22Rv1 (cell line): Measurements from ENCODE around the gene DLG1.

Experiments
- ZFX ChIP-seq: fragments of 450-650 bp; IDR thresholded peaks from 2 replicates; pipeline ENCODE4 v1.6.1; 2017; ENCODE audit warnings: antibody characterized with exemption, borderline replicate concordance
- TF ChIP-seq, protein P1 (sequence below): fragments of 450-650 bp; IDR thresholded peaks from 2 replicates; pipeline ENCODE4 v1.5.1; 2017; ENCODE audit warnings: mild to moderate bottlenecking

DNA sequence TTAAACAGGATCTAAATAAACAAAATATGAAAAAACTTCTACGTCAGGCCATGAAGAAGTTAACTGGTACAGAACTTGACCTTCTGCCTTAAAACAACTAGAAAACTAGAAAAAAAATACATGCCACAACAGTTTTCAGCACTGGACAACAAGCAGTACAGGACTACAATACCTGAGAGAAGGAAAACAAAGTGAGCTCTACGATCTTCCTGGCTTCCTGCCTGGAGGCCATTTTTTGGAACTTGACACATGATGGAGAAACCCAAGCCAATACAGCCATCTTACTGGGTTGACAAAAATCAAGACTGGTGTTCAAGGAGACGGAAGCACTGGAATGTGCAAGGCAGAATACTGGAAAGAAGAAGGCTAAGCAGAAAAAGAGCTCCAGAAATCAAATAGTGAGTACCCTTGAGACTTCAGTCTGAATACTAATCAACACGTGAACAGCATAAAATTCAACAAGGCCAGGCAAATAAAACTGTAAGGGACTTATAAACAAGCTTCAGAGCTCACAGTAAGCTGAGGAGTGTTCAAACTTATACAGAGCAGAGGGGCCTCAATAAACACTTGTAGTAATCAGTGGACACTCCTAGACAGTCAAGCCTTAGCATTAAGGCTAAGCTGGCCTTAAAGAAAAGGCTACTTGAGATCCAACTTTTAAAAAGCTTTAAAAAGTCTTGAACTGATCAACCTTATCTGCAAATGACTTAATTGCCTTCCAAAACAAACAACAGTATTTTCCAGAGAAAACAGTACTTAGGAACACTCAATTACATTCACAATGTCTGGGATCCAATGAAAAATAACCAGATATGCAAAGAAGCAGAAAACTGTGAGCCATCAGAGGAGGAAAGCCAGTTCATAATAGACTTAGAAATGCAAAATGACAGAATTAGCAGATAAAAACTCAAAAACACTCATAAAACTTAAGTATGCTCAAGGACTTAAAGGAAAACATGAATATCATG is 63.2 kb downstream of the DLG1 start:
- TF ChIP-seq, protein P1, sequence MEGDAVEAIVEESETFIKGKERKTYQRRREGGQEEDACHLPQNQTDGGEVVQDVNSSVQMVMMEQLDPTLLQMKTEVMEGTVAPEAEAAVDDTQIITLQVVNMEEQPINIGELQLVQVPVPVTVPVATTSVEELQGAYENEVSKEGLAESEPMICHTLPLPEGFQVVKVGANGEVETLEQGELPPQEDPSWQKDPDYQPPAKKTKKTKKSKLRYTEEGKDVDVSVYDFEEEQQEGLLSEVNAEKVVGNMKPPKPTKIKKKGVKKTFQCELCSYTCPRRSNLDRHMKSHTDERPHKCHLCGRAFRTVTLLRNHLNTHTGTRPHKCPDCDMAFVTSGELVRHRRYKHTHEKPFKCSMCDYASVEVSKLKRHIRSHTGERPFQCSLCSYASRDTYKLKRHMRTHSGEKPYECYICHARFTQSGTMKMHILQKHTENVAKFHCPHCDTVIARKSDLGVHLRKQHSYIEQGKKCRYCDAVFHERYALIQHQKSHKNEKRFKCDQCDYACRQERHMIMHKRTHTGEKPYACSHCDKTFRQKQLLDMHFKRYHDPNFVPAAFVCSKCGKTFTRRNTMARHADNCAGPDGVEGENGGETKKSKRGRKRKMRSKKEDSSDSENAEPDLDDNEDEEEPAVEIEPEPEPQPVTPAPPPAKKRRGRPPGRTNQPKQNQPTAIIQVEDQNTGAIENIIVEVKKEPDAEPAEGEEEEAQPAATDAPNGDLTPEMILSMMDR: no peak
- no peak for TF ChIP-seq ZFX
